ENCODE results near the gene LRIG1.
A peak's percentile ranks its signal among the peaks of the same experiment; 100 is the strongest.
"Not testable (repeated sequence)": the region's sequence is repeated elsewhere in the genome, so short reads cannot be mapped to it uniquely, and the experiment has no call there.

LRIG1 gene

GRCh38 chr3:66434726-66435125 is 66.1 kb downstream of the LRIG1 start:
- H3K27ac Mint-ChIP-seq: no peak overlapping the region
- peaks cover 9% of the 10 kb centered on the region for H3K36me3 Mint-ChIP-seq
- no peaks in the 10 kb centered on the region for H3K27me3 Mint-ChIP-seq
- no peaks in the 10 kb centered on the region for H3K9me3 Mint-ChIP-seq
- peaks cover 51% of the 10 kb centered on the region for H3K4me1 Mint-ChIP-seq
- H3K4me3 Mint-ChIP-seq: no peak overlapping the region

- H3K36me3 Mint-ChIP-seq: peaks cover 9% of the 10 kb centered on the region
- H3K9me3 Mint-ChIP-seq: no peaks in the 10 kb centered on the region
- H3K27ac Mint-ChIP-seq: no peak overlapping the region
- peaks cover 54% of the 10 kb centered on the region for H3K4me1 Mint-ChIP-seq
- no peaks in the 10 kb centered on the region for H3K27me3 Mint-ChIP-seq
- H3K4me3 Mint-ChIP-seq: no peak overlapping the region
These were observed 67.4 kb downstream of the LRIG1 start for GRCh38 chr3:66433522-66433782.

- Mint-ChIP-seq H3K4me1 (peaks cover 58% of the 10 kb centered on the region), H3K27me3 (no peaks in the 10 kb centered on the region), H3K4me3 (no peak overlapping the region), H3K27ac (no peak overlapping the region), H3K36me3 (peaks cover 11% of the 10 kb centered on the region), H3K9me3 (no peaks in the 10 kb centered on the region)
These were observed 67.9 kb downstream of the LRIG1 start for GRCh38 chr3:66432767-66433521.

GRCh38 chr3:66432041-66432766 is 68.6 kb downstream of the LRIG1 start:
- H3K9me3 Mint-ChIP-seq: no peaks in the 10 kb centered on the region

GRCh38 chr3:66431494-66431893 is 69.3 kb downstream of the LRIG1 start:
- Mint-ChIP-seq H3K9me3 (no peaks in the 10 kb centered on the region), H3K27me3 (no peaks in the 10 kb centered on the region), H3K27ac (peak overlapping the region; percentile 31), H3K4me1 (peaks cover 57% of the 10 kb centered on the region), H3K36me3 (peaks cover 12% of the 10 kb centered on the region), H3K4me3 (no peak overlapping the region)

More at GRCh38 chr3:66432041-66432766, 68.6 kb downstream of the LRIG1 start:
- Mint-ChIP-seq H3K27ac (no peak overlapping the region), H3K27me3 (no peaks in the 10 kb centered on the region), H3K36me3 (peaks cover 12% of the 10 kb centered on the region), H3K4me3 (no peak overlapping the region), H3K4me1 (peaks cover 57% of the 10 kb centered on the region)

GRCh38 chr3:66430876-66431275 is 69.9 kb downstream of the LRIG1 start:
- Mint-ChIP-seq H3K27me3 (no peaks in the 10 kb centered on the region), H3K4me3 (no peak overlapping the region), H3K4me1 (peaks cover 56% of the 10 kb centered on the region), H3K27ac (no peak overlapping the region), H3K9me3 (no peaks in the 10 kb centered on the region), H3K36me3 (peaks cover 12% of the 10 kb centered on the region)

GRCh38 chr3:66428733-66429132 is 72.1 kb downstream of the LRIG1 start:
- Mint-ChIP-seq H3K36me3 (peaks cover 14% of the 10 kb centered on the region), H3K9me3 (no peaks in the 10 kb centered on the region), H3K4me3 (no peak overlapping the region), H3K27me3 (no peaks in the 10 kb centered on the region), H3K4me1 (peaks cover 44% of the 10 kb centered on the region), H3K27ac (no peak overlapping the region)

GRCh38 chr3:66427951-66428474 is 72.8 kb downstream of the LRIG1 start:
- no peak overlapping the region for H3K4me3 Mint-ChIP-seq
- no peaks in the 10 kb centered on the region for H3K9me3 Mint-ChIP-seq
- peaks cover 18% of the 10 kb centered on the region for H3K36me3 Mint-ChIP-seq
- H3K27ac Mint-ChIP-seq: peak overlapping the region; percentile 42
- no peaks in the 10 kb centered on the region for H3K27me3 Mint-ChIP-seq
- peaks cover 43% of the 10 kb centered on the region for H3K4me1 Mint-ChIP-seq

GRCh38 chr3:66427352-66427751 is 73.5 kb downstream of the LRIG1 start:
- Mint-ChIP-seq H3K27me3 (no peaks in the 10 kb centered on the region), H3K27ac (peak overlapping the region; percentile 19), H3K36me3 (peaks cover 21% of the 10 kb centered on the region), H3K4me3 (no peak overlapping the region), H3K4me1 (peaks cover 43% of the 10 kb centered on the region), H3K9me3 (no peaks in the 10 kb centered on the region)

- Mint-ChIP-seq H3K36me3 (peaks cover 27% of the 10 kb centered on the region), H3K27ac (peak overlapping the region; percentile 57), H3K4me1 (peaks cover 40% of the 10 kb centered on the region), H3K27me3 (no peaks in the 10 kb centered on the region), H3K9me3 (no peaks in the 10 kb centered on the region), H3K4me3 (no peak overlapping the region)
These were observed 74.7 kb downstream of the LRIG1 start for GRCh38 chr3:66426135-66426534.

GRCh38 chr3:66425576-66426114 is 75.2 kb downstream of the LRIG1 start:
- H3K4me1 Mint-ChIP-seq: peaks cover 41% of the 10 kb centered on the region
- H3K27ac Mint-ChIP-seq: peak overlapping the region; percentile 57
- no peaks in the 10 kb centered on the region for H3K27me3 Mint-ChIP-seq
- H3K4me3 Mint-ChIP-seq: no peak overlapping the region
- peaks cover 29% of the 10 kb centered on the region for H3K36me3 Mint-ChIP-seq
- no peaks in the 10 kb centered on the region for H3K9me3 Mint-ChIP-seq

GRCh38 chr3:66425032-66425431 is 75.8 kb downstream of the LRIG1 start:
- Mint-ChIP-seq H3K4me1 (peaks cover 47% of the 10 kb centered on the region), H3K9me3 (no peaks in the 10 kb centered on the region), H3K36me3 (peaks cover 31% of the 10 kb centered on the region), H3K27ac (no peak overlapping the region), H3K27me3 (no peaks in the 10 kb centered on the region), H3K4me3 (no peak overlapping the region)

- no peaks in the 10 kb centered on the region for H3K9me3 Mint-ChIP-seq
- H3K27ac Mint-ChIP-seq: peak overlapping the region; percentile 42
- peaks cover 48% of the 10 kb centered on the region for H3K4me1 Mint-ChIP-seq
- peaks cover 36% of the 10 kb centered on the region for H3K36me3 Mint-ChIP-seq
- no peaks in the 10 kb centered on the region for H3K27me3 Mint-ChIP-seq
- no peak overlapping the region for H3K4me3 Mint-ChIP-seq
These were observed 77.0 kb downstream of the LRIG1 start for GRCh38 chr3:66423791-66424190.

GRCh38 chr3:66421893-66422292 is 78.9 kb downstream of the LRIG1 start:
- not testable (repeated sequence) for H3K27ac Mint-ChIP-seq, H3K27me3 Mint-ChIP-seq

GRCh38 chr3:66421144-66421543 is 79.7 kb downstream of the LRIG1 start:
- not testable (repeated sequence) for H3K9me3 Mint-ChIP-seq, H3K4me3 Mint-ChIP-seq, H3K27me3 Mint-ChIP-seq, H3K27ac Mint-ChIP-seq
- H3K36me3 Mint-ChIP-seq: peaks cover 34% of the 10 kb centered on the region
- peaks cover 33% of the 10 kb centered on the region for H3K4me1 Mint-ChIP-seq

More at GRCh38 chr3:66421893-66422292, 78.9 kb downstream of the LRIG1 start:
- Mint-ChIP-seq H3K4me1 (peaks cover 40% of the 10 kb centered on the region), H3K36me3 (peaks cover 34% of the 10 kb centered on the region)
- H3K4me3 Mint-ChIP-seq, H3K9me3 Mint-ChIP-seq: not testable (repeated sequence)

GRCh38 chr3:66419036-66419435 is 81.8 kb downstream of the LRIG1 start:
- peaks cover 31% of the 10 kb centered on the region for H3K36me3 Mint-ChIP-seq
- no peak overlapping the region for H3K27ac Mint-ChIP-seq

More at GRCh38 chr3:66419036-66419435, 81.8 kb downstream of the LRIG1 start:
- Mint-ChIP-seq H3K4me3 (no peak overlapping the region), H3K4me1 (peaks cover 28% of the 10 kb centered on the region), H3K27me3 (no peaks in the 10 kb centered on the region), H3K9me3 (no peaks in the 10 kb centered on the region)

Data from activated naive CD4-positive, alpha-beta T cell treated with anti-CD3 and anti-CD28 coated beads, Interleukin-2, amount 50 U/mL, for 24 hours (primary cell).